Left ventricle myocardium inferior (tissue), 1 donor: ENCODE results near the gene SVIL. TPM values are rescaled to one million over a fixed set of nuclear protein-coding genes. Genes with fewer than 3 reads are reported as not detected.
"Not testable (repeated sequence)": the region's sequence is repeated elsewhere in the genome, so short reads cannot be mapped to it uniquely, and the experiment has no call there.

Experiments used
- DNase-seq: peaks from one replicate; pipeline ENCODE4 v3.0.0-alpha.2; 2020
- H3K27ac ChIP-seq: fragments of 200-600 bp; replicated peaks from 2 replicates; pipeline ENCODE4 v1.8.0; 2021
- H3K27me3 ChIP-seq: fragments of 200-600 bp; 2 replicates; pipeline ENCODE4 v1.8.0; 2021; ENCODE audit warnings: low read depth
- H3K36me3 ChIP-seq: fragments of 200-600 bp; 2 replicates; pipeline ENCODE4 v1.8.0; 2021
- H3K4me1 ChIP-seq: fragments of 200-600 bp; 2 replicates; pipeline ENCODE4 v1.8.0; 2021
- H3K4me3 ChIP-seq: fragments of 200-600 bp; 2 replicates; pipeline ENCODE4 v1.8.0; 2021; ENCODE audit warnings: mild to moderate bottlenecking, moderate library complexity
- H3K9me3 ChIP-seq: fragments of 200-600 bp; replicated peaks from 2 replicates; pipeline ENCODE4 v1.8.0; 2021
- intact Hi-C: fragments of 100-400 bp; cut with micrococcal nuclease; formaldehyde crosslinking; loops from one replicate; pipeline ENCODE4 v1.11.0; 2022
- total RNA-seq: library from RNA; stranded (reverse); fragmentation: NEBNext Ultra II Directional; extraction: Animal tissue kit (Norgen Biotek cat#: 25700); gene quantifications from one replicate; pipeline ENCODE4 v1.2.1, GENCODE V29; 2021
- TF ChIP-seq, protein P1 (sequence below): fragments of 200-600 bp; IDR thresholded peaks from 2 replicates; pipeline ENCODE4 v1.8.0; 2021; ENCODE audit warnings: antibody characterized with exemption, mild to moderate bottlenecking, borderline replicate concordance
- donor health status: DM: no; HTN: yes; CAD: no; lungs with severe emphysema.

The SVIL gene
- total RNA-seq, 1 donor from 2014 or later = 403 TPM

DNA sequence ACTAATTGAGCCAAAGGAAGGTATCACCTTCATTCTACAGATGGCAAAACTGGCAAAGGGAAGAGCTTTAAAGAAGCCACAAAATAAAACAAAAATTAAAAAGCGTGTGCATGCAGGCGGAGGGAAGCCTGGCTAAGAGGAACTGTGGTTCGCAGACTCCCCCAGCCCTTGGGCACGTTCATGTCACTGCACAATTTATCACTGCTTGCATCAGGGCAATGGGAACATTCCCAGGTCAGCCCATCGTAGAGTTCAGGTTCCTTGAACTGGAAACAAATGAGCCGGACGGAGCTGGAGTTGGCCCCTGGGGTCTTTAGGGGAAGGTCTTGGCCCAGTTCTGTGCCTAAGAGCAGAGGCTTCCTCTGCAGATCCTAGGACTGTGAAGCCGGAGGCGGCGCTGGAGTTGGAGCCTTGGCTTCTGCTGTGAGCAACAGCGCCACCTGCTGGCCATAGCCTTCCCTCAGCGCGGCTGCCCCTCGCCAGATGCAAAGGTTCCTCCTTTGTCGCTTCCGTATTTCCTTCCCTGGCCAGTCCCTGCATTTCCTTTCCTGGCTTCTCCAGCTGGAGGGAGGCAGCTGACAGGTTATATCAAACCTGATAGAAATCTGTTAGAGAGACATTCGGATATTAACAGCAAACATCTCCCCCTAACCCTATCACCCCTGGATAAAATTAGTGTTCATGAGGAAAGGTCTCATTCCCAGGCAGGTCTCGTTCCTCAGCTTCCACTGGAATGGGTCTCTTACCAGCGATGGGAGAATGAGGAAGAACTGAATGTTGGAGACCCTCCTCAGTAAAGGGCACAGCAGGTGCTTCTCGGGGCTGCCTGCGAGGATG, 185.8 kb downstream of the SVIL start:
- H3K4me3 ChIP-seq, H3K36me3 ChIP-seq, H3K9me3 ChIP-seq, intact Hi-C loops, H3K27me3 ChIP-seq: not testable (repeated sequence)
- TF ChIP-seq, protein P1, sequence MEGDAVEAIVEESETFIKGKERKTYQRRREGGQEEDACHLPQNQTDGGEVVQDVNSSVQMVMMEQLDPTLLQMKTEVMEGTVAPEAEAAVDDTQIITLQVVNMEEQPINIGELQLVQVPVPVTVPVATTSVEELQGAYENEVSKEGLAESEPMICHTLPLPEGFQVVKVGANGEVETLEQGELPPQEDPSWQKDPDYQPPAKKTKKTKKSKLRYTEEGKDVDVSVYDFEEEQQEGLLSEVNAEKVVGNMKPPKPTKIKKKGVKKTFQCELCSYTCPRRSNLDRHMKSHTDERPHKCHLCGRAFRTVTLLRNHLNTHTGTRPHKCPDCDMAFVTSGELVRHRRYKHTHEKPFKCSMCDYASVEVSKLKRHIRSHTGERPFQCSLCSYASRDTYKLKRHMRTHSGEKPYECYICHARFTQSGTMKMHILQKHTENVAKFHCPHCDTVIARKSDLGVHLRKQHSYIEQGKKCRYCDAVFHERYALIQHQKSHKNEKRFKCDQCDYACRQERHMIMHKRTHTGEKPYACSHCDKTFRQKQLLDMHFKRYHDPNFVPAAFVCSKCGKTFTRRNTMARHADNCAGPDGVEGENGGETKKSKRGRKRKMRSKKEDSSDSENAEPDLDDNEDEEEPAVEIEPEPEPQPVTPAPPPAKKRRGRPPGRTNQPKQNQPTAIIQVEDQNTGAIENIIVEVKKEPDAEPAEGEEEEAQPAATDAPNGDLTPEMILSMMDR = peak; percentile 88
- Histone ChIP-seq H3K27ac (peak overlapping the region; percentile 44), H3K4me1 (peaks cover 28% of the 10 kb centered on the region)
- peak; percentile 87 for DNase-seq

DNA sequence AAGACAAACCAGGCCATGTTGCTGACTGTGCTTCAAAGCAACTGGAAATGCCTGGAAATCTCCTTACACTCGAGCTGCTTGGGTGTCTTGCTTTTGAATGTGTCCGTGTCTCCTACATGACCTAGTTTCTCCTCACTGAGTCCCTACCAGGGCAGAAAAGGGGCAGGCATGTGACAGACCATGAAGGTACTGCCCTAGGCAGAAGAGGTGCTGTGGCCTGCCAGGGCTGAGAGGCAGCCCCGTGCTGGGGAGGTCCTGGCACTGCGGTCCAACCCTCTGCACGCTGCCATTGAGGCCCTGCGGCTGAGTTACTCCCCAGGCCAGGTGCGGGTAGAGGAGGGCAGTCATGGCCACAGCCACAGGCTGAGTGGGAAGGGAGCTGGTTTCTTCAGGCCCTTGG, 186.6 kb downstream of the SVIL start:
- H3K27me3 ChIP-seq = no peaks in the 10 kb centered on the region
- TF ChIP-seq, protein P1 = no peak
- H3K4me1 ChIP-seq = peaks cover 29% of the 10 kb centered on the region
- no peak overlapping the region for H3K4me3 ChIP-seq
- H3K36me3 ChIP-seq = no peaks in the 10 kb centered on the region
- DNase-seq = no peak
- intact Hi-C loops = no loop called here
- H3K27ac ChIP-seq = peak overlapping the region; percentile 44
- no peaks in the 10 kb centered on the region for H3K9me3 ChIP-seq

DNA sequence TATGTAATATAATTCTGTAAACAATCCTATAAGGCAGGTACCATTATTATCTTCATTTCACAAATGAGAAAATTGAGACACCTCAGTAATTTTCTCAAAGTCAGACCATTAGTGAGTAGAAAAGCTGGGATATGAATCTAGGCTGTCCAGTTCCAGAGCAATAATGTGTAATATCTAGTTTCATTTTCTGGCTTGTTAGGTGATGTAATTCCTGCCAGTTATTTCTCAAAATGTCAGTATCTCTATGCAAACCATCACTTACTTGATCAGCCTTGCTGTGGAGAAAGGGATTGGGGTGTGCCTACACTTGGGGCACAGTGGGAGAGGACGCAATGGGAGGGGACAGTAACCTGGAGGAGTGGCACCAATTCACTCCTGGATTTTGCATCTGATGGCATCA, 188.4 kb downstream of the SVIL start:
- Histone ChIP-seq H3K4me3 (no peak overlapping the region), H3K4me1 (peaks cover 32% of the 10 kb centered on the region), H3K9me3 (no peaks in the 10 kb centered on the region), H3K27me3 (no peaks in the 10 kb centered on the region), H3K36me3 (no peaks in the 10 kb centered on the region), H3K27ac (no peak overlapping the region)
- TF ChIP-seq, protein P1 = no peak
- DNase-seq = no peak
- intact Hi-C loops = no loop called here

DNA sequence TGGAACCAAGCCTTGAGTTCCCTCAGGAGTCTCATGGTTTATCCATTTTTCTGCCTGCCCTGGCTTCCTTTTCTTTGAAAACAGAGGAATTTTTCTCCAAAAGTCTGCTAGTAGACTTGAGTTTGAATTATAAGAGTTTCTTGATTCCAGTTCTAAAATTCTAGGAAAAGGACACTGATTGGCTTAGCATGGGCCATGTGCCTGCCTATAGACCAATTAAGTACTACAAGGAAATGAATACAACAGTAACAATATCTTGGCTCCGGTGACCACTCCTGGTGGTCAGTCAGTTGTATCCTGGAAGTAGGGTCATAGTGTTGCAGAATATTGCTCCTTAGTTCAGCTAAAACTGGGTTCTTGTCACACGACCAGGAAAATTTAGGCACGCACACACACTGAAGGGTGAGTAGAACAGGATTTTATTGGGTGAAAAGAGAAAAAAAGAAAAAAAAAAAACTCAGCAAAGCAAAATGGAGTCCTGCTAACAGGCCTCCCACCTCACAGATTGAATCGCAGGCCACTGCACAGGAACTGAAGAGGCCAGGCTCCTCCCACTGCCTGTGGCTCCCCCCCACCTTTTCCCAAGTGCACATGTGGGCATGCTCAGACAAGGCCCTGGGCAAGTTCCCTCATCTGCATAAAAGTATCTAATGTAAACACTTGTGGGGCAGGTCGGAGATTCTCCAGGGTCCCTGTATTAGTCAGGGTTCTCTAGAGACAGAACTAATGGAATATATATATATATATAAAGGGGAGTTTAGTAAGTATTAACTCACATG, 190.8 kb downstream of the SVIL start:
- Histone ChIP-seq H3K27me3 (no peaks in the 10 kb centered on the region), H3K27ac (no peak overlapping the region), H3K9me3 (peaks cover 6% of the 10 kb centered on the region), H3K4me1 (peaks cover 27% of the 10 kb centered on the region), H3K36me3 (no peaks in the 10 kb centered on the region), H3K4me3 (no peak overlapping the region)
- no peak for DNase-seq
- intact Hi-C loops = no loop called here
- TF ChIP-seq, protein P1 = no peak

DNA sequence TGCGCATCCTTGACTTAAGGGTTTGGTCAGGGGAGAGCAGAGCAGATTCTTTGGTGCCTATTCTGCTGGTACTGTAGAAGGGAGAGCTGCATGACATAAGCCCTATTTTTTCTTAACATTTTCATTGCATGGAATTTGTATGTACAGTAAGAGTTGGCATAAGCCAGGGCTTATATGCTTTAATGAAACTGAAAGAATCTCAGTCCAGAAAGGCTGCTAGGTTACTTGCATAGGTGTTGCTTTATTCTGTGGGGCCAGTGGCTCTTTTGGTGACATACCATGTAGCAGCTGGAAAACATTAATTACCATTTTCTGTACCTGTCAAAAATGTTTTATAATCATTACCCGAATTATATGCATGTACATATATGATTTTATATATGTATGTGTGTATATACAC, 193.8 kb downstream of the SVIL start:
- TF ChIP-seq, protein P1 = no peak
- no peak overlapping the region for H3K27ac ChIP-seq
- peaks cover 14% of the 10 kb centered on the region for H3K4me1 ChIP-seq
- H3K27me3 ChIP-seq = no peaks in the 10 kb centered on the region
- peaks cover 6% of the 10 kb centered on the region for H3K36me3 ChIP-seq
- intact Hi-C loops = no loop called here
- no peak overlapping the region for H3K4me3 ChIP-seq
- no peak for DNase-seq
- H3K9me3 ChIP-seq = peaks cover 35% of the 10 kb centered on the region

DNA sequence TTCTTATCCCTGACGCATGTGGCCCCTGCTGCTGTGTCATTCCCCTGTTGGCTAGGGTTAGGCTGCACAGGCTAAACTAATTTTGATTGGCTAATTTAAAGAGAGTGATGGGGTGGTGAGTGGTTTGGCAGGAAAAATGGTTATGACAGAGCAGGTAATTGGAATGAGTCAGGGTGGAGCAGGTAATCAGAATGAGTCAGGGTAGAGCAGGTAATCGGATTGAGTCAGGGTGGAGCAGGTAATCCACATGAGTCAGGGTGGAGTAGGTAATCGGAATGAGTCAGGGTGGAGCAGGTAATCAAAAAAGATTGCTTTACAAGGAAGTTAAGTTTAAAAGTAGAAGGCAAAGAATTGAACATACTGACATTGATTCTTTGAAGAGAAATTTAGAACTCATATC, 195.8 kb downstream of the SVIL start:
- peaks cover 41% of the 10 kb centered on the region for H3K9me3 ChIP-seq
- peaks cover 18% of the 10 kb centered on the region for H3K4me1 ChIP-seq
- H3K36me3 ChIP-seq, intact Hi-C loops, H3K27ac ChIP-seq, DNase-seq, H3K4me3 ChIP-seq, H3K27me3 ChIP-seq: not testable (repeated sequence)
